Nephron progenitor cell (in vitro differentiated cells): ENCODE results near the gene SYT1.

Experiments used
- DNase-seq: peaks from one replicate; pipeline ENCODE4 v3.0.0; 2021
- H3K27ac Mint-ChIP-seq: 2 replicates; pipeline ENCODE4 v1.8.0; 2021; ENCODE audit warnings: mild to moderate bottlenecking, moderate library complexity, mixed read lengths
- H3K27me3 Mint-ChIP-seq: 2 replicates; pipeline ENCODE4 v1.8.0; 2021; ENCODE audit warnings: mild to moderate bottlenecking, low read depth, mixed read lengths; ENCODE audit not compliant: poor library complexity
- H3K36me3 Mint-ChIP-seq: 2 replicates; pipeline ENCODE4 v1.8.0; 2021; ENCODE audit warnings: low read depth, mixed read lengths
- H3K4me1 Mint-ChIP-seq: 2 replicates; pipeline ENCODE4 v1.8.0; 2021; ENCODE audit warnings: mixed read lengths
- H3K4me3 Mint-ChIP-seq: 2 replicates; pipeline ENCODE4 v1.8.0; 2021; ENCODE audit warnings: mild to moderate bottlenecking, moderate library complexity, mixed read lengths
- H3K9me3 Mint-ChIP-seq: 2 replicates; pipeline ENCODE4 v1.8.0; 2021; ENCODE audit warnings: mild to moderate bottlenecking, moderate library complexity, mixed read lengths
- CTCF ChIP-seq: fragments of 200-600 bp; sonication (generic); IDR thresholded peaks from 2 replicates; pipeline ENCODE4 v1.5.0; 2021; ENCODE audit warnings: antibody characterized with exemption

Gene SYT1

GRCh38 chr12:79337662-79338290 is 473.2 kb downstream of the SYT1 start:
- Mint-ChIP-seq H3K4me3 (no peak overlapping the region), H3K9me3 (peaks cover 15% of the 10 kb centered on the region), H3K27me3 (no peaks in the 10 kb centered on the region), H3K4me1 (no peaks in the 10 kb centered on the region), H3K36me3 (peaks cover 23% of the 10 kb centered on the region), H3K27ac (no peak overlapping the region)
- no peak for TF ChIP-seq CTCF
- no peak for DNase-seq

GRCh38 chr12:79344855-79345847 is 480.6 kb downstream of the SYT1 start:
- Mint-ChIP-seq H3K9me3 (peaks cover 4% of the 10 kb centered on the region), H3K27me3 (no peaks in the 10 kb centered on the region), H3K4me1 (no peaks in the 10 kb centered on the region), H3K36me3 (peaks cover 4% of the 10 kb centered on the region), H3K4me3 (no peak overlapping the region), H3K27ac (no peak overlapping the region)
- DNase-seq: peak; percentile 35
- TF ChIP-seq CTCF: peak; percentile 75

- Mint-ChIP-seq H3K4me1 (peaks cover 9% of the 10 kb centered on the region), H3K27ac (no peak overlapping the region), H3K4me3 (no peak overlapping the region), H3K27me3 (no peaks in the 10 kb centered on the region), H3K36me3 (peaks cover 5% of the 10 kb centered on the region), H3K9me3 (peaks cover 3% of the 10 kb centered on the region)
- no peak for DNase-seq
- TF ChIP-seq CTCF: no peak
These were observed 483.3 kb downstream of the SYT1 start for GRCh38 chr12:79347866-79348265.

GRCh38 chr12:79351251-79351650 is 486.7 kb downstream of the SYT1 start:
- no peak for DNase-seq
- Mint-ChIP-seq H3K4me3 (no peak overlapping the region), H3K9me3 (peaks cover 3% of the 10 kb centered on the region), H3K4me1 (peaks cover 9% of the 10 kb centered on the region), H3K36me3 (peaks cover 10% of the 10 kb centered on the region), H3K27ac (no peak overlapping the region), H3K27me3 (no peaks in the 10 kb centered on the region)
- TF ChIP-seq CTCF: no peak

- no peaks in the 10 kb centered on the region for H3K27me3 Mint-ChIP-seq
- H3K4me3 Mint-ChIP-seq: no peak overlapping the region
- H3K36me3 Mint-ChIP-seq: peaks cover 11% of the 10 kb centered on the region
- H3K27ac Mint-ChIP-seq: no peak overlapping the region
- H3K9me3 Mint-ChIP-seq: no peaks in the 10 kb centered on the region
- no peak for DNase-seq
- H3K4me1 Mint-ChIP-seq: peaks cover 5% of the 10 kb centered on the region
- TF ChIP-seq CTCF: no peak
These were observed 491.6 kb downstream of the SYT1 start for GRCh38 chr12:79356216-79356615.
